CD4-positive, alpha-beta T cell treated with Interleukin-10 for 1 hour (primary cell): ENCODE measurements around the gene CIB1.

ENCODE experiments used
- DNase-seq: peaks from one replicate; pipeline ENCODE4 v3.0.0-alpha.2; 2020

CIB1 gene

DNA sequence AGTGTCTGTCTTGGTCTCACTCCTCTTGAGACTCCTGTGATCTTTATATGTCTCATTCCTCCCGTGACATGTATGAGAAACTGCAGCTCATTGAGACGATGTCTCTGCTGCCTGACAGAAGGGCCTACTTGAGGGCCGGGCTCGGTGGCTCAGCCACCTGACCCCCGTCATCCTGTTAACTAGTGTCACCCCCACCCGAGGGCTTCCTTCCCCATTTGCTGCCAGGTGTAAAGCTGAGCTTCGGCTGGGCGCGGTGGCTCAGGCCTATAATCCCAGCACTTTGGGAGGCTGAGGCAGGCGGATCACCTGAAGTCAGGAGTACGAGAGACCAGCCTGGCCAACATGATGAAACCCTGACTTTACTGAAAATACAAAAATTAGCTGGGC, 19.9 kb downstream of the CIB1 start:
- no peak for DNase-seq

DNA sequence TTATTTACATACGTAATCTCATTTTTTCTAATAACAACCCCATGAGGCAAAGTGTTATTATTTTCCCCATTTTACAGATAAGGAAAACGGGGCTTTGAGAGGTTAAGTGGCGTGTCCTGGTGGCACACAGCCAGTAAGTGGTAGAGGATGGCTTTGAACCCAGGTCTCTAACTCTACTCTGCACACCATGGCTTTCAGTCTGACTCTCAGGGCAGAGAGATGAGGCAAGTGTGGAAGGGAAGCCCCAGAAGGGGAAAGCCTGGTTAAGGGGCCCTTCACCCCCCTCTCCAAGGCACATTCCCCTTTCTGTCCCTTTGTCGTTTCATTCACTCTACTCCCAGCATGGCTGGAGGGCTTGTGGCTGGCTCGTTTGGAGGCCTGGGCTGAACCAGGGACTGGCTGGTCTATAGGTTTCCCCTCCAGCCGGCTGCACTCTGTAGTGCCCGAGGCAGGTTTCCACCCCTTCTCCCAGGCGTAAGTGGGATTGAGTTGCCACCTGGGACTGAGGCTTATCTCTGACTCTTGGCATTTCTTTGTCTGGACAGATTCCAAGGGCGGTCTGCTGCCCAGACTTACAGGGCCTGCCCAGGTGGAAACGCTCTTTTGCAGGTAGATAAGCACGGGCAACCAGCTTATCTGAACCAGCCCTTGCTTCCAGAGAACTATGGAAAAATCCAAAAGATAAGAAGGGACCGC, 20.5 kb downstream of the CIB1 start:
- DNase-seq = no peak

DNA sequence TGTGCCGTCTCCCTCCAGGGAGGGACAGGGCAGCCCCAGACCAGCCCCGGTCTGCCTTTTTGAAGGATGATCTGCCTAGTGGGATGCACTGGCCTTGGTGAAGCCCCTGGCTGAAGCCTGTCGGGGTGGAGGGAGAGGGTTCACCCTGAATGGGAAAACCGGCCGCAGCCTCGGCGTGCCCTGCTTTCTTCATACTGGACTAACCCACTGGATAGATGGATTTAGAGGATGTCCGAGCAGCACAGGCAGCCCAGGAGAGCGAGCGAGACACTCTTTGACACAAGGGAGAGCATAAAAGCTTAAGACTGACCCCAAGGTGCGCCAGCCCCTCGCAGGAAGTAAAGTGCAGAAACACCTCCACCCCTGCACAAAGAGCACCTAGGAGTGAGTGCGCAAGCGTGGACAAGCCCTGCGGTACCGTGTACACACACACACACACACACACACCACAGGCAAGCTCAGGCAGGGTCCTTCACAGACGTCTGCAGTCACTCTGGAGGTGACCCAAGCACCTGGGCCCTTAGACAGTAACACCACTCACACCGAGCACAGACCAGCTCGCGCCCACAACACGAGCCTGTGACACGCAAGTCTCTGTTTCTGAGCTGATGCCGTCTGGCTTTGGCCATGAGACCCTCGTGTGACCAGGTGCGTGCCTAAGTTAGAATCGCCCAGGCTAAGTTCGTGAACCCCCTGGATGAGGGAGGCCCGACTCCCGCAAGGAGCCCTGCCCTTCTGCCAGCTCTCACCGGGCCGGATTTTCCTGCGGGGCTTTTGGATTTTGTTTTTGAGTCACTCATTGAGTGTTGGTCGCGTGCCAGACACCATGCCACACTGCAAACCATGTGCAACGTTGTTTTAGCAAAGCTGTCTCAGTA, 21.3 kb downstream of the CIB1 start:
- no peak for DNase-seq

DNA sequence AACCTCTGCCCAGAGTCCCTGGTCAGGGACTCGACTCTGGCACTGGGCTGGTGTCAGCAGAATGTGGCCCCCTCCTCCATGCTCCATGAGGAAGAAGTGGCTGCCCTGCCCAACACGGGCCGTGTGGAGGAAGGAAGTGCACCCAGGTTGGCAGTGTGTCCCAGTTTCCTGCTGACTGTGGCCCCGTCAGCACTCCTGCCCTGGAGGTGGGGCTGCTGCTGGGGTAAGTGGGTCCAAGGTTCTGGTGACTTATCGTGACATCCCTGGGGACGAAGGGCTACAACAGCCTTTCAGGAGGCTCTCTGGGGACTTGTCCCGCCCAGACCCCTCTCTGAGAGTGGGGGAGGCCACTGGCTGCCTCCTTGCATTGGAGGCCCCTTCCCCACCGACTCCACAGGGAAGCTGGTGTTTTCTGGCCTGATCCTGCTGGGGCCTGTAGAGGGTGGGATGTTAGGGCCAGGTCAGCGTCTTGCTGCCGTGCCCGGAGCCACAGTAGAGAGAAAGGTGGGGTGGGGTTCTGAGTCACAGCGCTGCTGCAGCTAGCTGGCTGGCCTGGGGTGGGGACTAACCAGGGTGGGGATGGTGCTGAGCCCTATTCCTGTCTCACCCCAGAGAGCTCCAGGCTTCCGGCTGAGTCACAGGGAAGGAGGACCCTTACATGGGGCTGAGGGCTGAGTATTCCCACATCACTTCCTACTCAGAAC, 22.1 kb downstream of the CIB1 start:
- DNase-seq = no peak

DNA sequence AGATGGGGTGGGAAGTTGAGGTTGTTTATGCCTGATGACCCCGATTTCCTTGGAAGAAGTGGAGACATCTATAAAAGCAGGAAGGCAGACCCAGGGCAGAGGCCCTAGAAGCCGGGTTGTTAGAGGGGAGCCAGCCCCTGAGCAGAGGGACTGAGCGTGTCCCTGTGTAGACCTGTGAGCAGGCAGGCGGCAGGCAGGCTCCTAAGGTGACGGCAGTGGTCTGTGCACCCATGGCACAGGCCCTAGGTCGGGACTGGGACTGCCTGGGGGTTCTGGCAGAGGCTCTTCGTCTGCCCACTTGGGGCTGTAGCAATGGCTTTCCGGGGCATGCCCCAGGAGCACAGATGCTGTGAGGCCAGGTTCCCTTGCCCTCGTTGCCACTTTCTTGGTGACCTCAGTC, 22.7 kb downstream of the CIB1 start:
- no peak for DNase-seq

DNA sequence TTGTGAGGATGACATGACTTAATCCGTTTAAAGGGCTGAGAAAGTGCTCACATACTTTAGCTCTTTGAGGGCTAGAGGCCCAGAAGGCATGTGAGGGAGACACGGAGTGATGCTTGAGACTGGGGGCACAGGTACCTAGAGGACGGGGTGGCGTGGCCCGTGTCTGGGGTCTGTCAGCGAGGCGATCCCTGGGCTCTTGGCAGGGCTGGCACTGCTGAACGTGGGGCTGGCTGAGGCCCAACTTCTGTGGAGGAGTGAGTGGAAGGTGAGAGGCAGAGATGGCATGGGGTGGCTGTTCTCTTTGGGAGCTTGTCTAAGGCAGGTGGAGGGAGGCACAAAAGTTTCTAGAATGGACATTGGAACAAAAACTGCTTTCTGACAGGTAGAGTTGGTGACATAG, 23.1 kb downstream of the CIB1 start:
- DNase-seq = no peak

DNA sequence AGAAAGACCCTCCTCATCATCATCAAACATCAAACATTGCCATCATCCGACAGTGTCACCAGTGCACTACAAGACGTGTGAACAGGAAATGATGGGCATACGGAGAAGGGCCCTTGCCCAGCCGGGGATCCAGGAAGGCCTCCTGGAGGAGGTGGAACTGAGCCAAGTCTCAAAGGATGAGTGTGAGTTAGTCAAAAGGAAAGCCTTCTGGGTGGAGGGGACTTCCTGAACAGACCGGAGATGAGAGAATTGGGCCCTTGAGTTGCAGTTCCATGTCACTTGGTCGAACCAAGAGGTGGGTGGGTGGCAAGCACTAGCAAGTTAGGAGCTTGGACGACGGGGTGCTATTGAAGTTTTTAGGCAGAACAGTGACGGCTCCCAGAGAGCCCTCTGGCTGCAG, 24.1 kb downstream of the CIB1 start:
- no peak for DNase-seq

DNA sequence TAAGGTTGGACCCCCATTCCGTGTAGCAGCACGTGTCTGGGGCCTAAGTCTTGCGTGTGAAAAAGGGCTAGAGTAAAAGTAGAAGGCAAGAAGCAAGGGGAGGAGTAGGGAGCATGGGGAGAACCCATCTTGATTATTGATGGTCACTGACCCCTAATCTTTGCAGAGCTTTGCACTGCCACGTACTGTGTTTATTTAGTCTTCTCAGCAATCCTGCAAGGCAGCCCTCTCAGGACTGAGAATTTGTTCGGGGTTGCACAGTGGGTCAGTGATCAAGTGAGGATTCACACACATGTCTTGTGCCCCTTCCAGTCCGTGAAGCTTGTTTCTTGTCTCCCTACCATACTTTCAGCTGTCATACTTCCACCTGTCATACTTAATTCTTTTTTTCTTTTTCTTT, 25.4 kb downstream of the CIB1 start:
- DNase-seq = no peak

DNA sequence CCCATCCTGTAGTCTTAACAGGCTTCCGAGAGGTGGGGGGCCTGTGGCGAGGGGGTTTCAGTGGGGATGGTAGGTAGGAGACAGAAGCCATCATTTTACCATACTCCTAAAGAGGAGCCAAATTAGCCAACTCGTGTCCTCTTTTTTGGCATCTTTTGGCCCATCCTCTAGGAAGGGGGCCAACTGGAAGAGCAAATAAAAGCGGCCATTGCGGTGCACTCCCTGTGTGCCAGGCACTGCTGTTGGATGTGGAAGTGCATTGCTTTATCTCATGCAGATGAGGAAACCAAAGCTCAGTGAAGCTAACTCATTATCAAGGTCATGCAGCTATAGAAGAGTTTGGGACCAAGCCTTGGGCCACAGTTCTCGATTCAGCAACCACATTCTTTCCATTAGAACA, 26.5 kb downstream of the CIB1 start:
- no peak for DNase-seq

DNA sequence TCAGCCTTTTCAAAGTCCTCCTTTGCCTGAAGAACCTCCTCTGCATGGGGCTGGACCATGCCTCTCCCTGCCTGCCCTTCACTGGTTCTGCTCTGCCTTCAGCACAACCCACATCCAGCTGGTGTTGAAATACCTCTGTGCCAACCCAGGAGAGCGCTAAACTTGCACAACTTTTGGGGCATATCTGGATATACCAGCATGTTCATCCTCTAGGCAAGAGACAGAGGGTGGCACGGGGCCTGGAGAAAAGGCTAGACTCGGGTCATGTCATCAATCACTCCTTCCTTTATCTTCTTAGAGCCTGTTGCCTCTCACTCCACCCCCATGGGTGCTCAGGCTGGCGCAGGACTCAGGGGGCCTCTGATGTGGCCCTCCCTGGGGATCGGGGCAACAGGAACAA, 27.9 kb downstream of the CIB1 start:
- DNase-seq = no peak

DNA sequence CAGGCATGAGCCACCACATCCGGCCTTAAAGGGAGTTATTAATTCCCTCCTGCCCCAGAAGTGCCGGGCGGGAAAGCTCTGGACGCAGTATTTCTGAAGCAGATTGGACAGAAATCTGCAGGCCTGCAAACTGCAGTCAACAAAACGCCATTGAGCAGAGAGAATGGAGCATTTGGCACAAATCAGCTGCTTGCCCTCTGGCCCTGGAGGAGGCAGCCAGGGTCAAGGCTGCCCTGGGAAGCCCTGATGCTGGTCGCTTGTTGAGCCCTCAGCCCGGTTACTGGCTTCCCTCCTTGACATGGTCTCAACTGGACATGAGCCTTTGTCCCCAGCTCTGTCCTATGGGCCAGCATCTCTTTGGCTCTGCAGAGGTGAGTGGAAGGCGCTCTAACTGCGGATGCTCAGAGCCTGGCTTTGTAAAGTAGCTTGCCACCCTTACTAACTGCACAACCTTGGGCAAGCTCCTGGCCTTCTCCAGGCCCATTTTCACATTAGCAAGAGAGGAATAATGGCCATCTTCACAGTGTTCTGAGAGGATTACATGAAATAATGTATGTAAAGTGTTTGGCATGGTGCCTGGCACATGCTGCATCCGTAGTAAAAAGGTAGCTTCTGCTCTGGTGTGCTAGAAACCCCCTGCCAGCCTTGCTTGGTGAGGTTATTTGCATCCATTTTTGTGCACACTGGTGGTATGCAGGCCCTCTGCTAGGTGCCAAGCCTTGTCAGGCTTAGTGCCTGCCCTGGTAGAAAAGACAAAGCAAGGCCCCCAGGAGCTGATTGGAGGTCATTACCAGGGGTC, 28.5 kb downstream of the CIB1 start:
- DNase-seq = no peak

DNA sequence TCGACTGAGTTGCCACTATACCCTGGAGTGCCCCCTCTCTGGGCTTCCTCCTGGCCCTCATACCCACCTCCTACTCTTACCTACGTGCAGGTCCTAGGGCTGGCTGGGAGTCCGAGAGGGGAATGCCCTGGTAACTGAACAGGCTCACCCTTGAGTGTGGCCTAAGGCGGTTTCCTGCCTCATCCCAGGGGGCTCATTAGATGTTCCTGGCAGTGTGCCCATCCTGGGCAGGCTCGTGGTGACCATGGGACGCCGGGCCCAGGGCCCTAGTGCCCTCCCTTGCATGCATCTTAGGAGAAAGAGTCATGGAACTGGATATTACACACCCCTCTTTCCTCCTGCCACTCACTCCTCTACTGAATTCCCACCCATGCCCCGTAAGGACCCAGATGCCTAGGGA, 29.8 kb downstream of the CIB1 start:
- DNase-seq = no peak

DNA sequence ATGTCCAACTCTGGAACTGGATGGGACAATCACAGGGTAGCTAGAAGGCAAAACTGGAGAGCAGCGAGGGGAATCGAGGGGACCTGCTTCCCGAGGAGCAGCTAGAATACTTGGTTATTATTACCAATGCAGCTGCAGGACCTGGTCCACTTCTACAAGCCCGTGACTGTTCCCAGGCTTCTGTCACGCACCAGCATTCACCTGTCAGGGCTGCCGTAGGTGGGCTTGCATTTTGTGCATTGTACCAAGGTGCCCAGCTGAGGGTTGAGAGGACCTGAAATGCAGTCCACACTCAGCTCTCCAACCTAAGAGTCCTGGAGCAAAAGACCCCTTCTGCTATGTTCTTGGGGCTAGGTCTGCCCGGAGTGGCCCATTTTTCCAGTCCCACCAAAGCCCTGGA, 30.3 kb downstream of the CIB1 start:
- no peak for DNase-seq

DNA sequence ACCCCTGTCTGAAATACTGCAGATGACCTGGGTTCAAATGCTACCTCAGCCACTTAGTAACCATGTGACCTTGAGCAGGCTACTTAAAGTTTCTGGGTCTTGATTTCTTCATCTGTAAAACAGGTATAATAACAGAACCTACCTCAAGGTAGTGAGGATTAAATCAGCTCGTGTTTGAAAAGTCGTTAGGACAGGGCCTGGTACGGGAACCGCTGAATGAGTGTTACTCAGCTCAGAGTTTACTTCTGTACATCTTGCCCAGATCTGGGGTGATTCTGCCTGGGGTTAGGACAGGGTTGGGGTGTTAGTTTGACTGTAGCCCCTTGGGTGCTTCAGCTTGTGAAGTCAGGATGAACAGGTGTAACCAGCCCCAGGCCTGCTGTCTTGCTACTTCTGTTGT, 30.8 kb downstream of the CIB1 start:
- no peak for DNase-seq

DNA sequence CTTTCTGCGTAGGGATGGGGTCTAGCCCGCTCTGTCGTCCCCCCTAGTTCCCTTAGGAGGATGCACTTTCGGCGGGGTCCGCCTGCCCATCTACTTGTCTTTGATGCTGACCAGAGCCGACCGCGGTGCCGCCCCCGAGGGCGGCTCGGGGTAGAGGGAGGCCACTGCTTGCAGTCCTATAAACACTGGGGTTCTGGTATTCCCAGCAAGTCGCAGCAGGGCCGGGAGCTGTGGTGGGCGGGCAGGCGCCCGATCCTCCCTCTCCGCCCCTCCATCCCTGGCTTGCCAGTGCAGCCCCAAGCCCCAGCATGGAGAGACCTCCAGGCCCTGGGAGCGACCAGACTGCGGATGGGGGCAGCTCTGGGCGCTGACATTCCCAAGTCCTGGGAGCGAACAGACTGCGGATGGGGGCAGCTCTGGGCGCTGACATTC, 31.8 kb downstream of the CIB1 start:
- no peak for DNase-seq

DNA sequence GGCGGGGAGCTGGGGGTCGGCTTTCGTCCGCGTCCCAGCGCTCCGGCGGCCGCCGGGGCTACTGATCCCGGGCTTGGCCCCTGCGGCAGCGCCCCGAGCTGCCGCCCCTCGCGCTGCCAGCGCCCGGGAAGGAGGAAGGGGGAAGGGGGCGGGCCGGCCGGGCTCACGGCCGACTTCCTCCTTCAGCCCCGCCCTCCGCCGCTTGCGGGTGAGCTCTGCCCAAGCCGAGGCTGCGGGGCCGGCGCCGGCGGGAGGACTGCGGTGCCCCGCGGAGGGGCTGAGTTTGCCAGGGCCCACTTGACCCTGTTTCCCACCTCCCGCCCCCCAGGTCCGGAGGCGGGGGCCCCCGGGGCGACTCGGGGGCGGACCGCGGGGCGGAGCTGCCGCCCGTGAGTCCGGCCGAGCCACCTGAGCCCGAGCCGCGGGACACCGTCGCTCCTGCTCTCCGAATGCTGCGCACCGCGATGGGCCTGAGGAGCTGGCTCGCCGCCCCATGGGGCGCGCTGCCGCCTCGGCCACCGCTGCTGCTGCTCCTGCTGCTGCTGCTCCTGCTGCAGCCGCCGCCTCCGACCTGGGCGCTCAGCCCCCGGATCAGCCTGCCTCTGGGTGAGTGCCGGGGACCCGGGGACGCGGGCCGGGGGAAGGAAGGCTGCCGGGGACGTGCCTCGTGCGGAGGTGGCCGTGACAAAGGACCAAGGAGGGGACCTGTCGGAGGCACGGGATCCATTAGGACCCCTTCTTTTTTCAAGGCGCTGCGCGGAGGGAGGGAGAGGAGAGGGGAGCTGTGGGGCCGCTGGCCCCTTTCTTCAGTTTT, 32.4 kb downstream of the CIB1 start, which contains the start of gene SEMA4B:
TSS of gene SEMA4B (plus strand) at position 201 of the 814 bp plus-strand sequence. CDS start at position 450, 249 bp downstream.
- peak; percentile 70 for DNase-seq

DNA sequence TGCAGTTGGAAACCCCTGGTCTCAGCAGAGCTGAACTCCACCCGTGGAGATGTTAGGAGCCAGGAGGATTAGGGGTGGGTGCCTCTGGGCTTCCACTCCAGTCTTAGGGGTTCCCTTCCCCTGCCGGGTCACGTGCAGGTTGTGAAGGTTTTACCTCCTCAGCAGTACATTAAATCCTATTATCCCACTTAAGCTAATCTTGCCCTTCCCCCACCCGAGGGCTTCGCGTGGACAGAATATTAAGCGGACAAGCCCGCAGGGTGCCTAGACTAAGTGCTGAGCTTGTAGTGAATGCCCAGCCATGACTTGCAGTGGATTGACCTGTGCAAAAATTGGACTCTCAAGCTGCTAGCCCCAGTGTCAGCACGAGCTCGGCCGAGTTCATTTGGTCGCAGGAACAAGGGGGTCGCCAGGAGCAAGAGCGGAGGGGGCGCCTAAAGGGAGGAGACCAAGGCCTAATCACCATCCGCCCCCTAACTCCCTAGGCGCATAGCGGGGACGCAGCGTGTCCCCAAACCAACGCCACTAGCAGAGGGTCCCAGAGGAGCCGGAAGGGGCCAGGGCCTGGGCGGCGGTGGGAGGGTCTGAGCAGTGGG, 33.1 kb downstream of the CIB1 start:
- no peak for DNase-seq

DNA sequence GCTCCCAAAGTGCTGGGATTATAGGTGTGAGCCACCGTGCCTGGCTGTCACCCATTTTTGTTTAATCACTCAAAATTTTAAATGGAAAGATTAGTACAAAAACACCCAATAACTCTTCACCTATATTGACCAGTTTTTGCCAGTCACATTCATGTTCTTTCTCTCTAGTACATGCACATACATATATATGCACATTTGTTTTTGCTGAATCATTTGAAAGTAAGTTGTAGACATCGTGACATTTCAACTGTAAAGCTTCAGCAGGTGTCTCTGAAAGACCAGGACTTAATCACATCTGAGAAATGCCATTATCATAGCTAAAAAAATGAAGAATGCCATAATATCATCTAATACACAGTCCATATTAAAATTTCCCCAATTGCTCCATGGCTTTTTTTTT, 39.1 kb downstream of the CIB1 start:
- no peak for DNase-seq

DNA sequence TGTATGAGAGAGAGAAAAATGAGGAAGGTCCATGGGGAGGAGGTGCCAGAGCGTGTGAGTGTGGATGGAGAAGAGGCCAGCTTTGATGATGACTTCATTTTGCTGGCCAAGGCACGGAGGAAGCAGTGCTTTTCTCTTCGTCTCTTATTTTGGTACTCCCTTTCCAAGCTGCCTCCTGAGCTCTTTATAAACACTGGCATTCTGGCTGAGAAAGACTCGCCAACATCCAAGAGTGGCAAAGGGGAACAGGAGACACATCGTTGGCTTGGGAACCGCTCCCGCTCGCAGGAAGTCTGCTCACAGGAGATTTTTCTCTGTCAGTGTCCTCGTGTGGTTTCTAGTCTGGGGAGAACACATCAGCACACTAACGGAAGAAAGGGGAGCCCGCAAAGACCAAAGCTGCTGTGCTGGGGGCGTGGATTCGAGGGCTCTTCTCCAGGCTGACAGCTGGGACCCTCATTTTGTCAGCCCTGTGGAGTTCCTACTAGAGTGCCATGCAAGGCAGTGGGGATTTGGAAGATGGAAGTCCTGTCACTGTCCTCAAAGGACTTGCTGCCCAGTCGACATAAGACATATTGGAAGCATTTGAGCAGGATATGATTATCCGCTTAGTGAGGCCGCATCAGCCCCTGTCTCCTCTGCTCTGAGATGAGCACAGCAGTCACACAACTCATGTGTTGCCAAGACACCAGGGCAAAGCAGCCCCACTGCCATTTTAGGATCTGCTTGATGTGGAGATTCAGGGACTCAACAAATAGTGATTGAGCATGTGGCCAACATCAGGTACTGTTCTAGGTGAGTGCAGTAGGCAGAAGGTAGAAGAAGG, 40.6 kb downstream of the CIB1 start:
- DNase-seq = no peak

DNA sequence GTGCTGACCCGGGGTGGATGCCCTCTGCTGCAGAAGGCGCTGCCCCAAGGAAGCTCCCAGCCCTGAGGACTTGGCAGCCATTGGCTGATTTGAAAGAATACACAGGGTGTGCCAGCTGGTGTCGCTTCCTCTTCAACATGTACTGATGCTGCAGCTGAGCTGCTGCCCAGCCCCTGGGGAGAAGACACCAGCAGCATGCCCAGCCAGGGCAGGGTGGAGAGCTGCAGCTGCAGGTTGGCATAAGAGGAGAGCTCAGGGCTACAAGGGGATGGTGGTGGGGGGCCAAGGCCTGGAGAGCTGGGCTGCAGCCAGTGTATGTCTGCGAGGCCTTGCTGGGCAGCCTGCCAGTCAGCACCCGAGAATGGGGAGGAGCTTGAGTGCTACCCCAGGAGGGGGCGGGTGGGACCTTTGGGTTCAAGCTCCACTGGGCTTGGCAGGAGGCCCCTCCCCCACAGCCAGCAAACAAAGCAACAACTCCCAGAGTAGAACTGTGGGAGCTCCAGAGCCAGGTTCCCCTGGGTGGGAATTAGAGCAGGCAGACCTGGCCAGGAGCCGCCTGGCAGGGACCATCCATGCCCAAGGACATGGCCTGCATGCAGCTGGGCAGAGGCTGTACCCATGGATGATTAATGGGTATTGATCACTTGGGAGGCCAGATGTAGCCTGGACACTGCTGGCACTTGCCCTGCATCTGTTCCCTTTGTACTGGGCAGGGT, 41.8 kb downstream of the CIB1 start:
- peak; percentile 42 for DNase-seq
